Fibroblast of lung (primary cell): ENCODE measurements around the gene PHC2. TPM values are rescaled to one million over a fixed set of nuclear protein-coding genes. Genes with fewer than 3 reads are reported as not detected.

Experiments used
- DNase-seq, 2 donors: peaks; one replicate each; pipeline versions ENCODE4 v3.0.0 to v3.0.0-alpha.2; 2010; ENCODE audit warnings: low read depth in 2 of 2
- H2AFZ ChIP-seq: 2 replicates; pipeline ENCODE4 v1.5.1; 2012; ENCODE audit warnings: low read length, control low read depth, inconsistent platforms
- H3K27ac ChIP-seq: 2 replicates; pipeline ENCODE4 v1.5.1; 2011; ENCODE audit warnings: low read length, control low read depth; ENCODE audit not compliant: insufficient read depth
- H3K27me3 ChIP-seq: 2 replicates; pipeline ENCODE4 v1.5.1; 2011; ENCODE audit warnings: mild to moderate bottlenecking, low read length; ENCODE audit not compliant: control insufficient read depth, insufficient read depth
- H3K36me3 ChIP-seq: 2 replicates; pipeline ENCODE4 v1.5.1; 2011; ENCODE audit warnings: low read length; ENCODE audit not compliant: control insufficient read depth, insufficient read depth
- H3K4me1 ChIP-seq: 2 replicates; pipeline ENCODE4 v1.5.1; 2011; ENCODE audit warnings: low read length; ENCODE audit not compliant: control insufficient read depth, insufficient read depth; ENCODE audit errors: extremely low read depth
- H3K4me2 ChIP-seq: 2 replicates; pipeline ENCODE4 v1.5.1; 2011; ENCODE audit warnings: low read length, control low read depth; ENCODE audit not compliant: insufficient read depth; ENCODE audit errors: extremely low read depth
- H3K4me3 ChIP-seq, 4 experiments: fragments of 200-600 bp in 1 of 4; sonication (generic) in 1 of 4; replicated peaks in 1 of 4; 2 replicates each; pipeline ENCODE4 v1.5.1; 2011 to 2016; ENCODE audit warnings: low read length in 4 of 4, low read depth in 3 of 4, mild to moderate bottlenecking in 3 of 4, control low read depth in 2 of 4, inconsistent platforms in 1 of 4, mixed read lengths in 1 of 4; ENCODE audit not compliant: insufficient read depth in 1 of 4; ENCODE audit errors: control extremely low read depth in 1 of 4
- H3K79me2 ChIP-seq: 2 replicates; pipeline ENCODE4 v1.5.1; 2012; ENCODE audit warnings: mild to moderate bottlenecking, low read length, inconsistent platforms; ENCODE audit not compliant: control insufficient read depth, insufficient read depth
- H3K9ac ChIP-seq: 2 replicates; pipeline ENCODE4 v1.5.1; 2011; ENCODE audit warnings: mild to moderate bottlenecking, low read length, control low read depth; ENCODE audit not compliant: insufficient read depth
- H3K9me3 ChIP-seq: 2 replicates; pipeline ENCODE4 v1.5.1; 2012; ENCODE audit warnings: low read depth, low read length; ENCODE audit not compliant: control insufficient read depth, insufficient read depth
- H4K20me1 ChIP-seq: 2 replicates; pipeline ENCODE4 v1.5.1; 2011; ENCODE audit warnings: low read length; ENCODE audit not compliant: control insufficient read depth, insufficient read depth; ENCODE audit errors: extremely low read depth
- CTCF ChIP-seq, 2 donors: IDR thresholded peaks in 1 of 2; conservative IDR thresholded peaks in 1 of 2; 1 replicate in 1 of 2; 2 replicates in 1 of 2; pipeline ENCODE4 v1.5.1; 2011 to 2012; ENCODE audit warnings: low read length in 2 of 2, control low read depth in 1 of 2, inconsistent platforms in 1 of 2, low read depth in 1 of 2, mild to moderate bottlenecking in 1 of 2
- EZH2 ChIP-seq: IDR thresholded peaks from 2 replicates; pipeline ENCODE4 v1.5.1; 2012; ENCODE audit warnings: low read length, control low read depth, mild to moderate bottlenecking; ENCODE audit errors: missing control alignments
- polyA plus RNA-seq, 2 donors: library from polyadenylated mRNA; depleted of rRNA in 1 of 2; stranded (reverse) in 1 of 2; unstranded in 1 of 2; fragments of >200 nt; gene quantifications; 2 replicates each; pipeline ENCODE4 v1.2.1, GENCODE V29; 2011 to 2012; ENCODE audit warnings: missing spikeins in 1 of 2
- total RNA-seq: library from RNA; depleted of rRNA; stranded (reverse); fragments of >200 nt; gene quantifications from 2 replicates; pipeline ENCODE4 v1.2.1, GENCODE V29; 2014

Gene PHC2
- total and polyA plus RNA-seq, 2 donors (not counting 1 experiment from before 2014, with no cell fraction given), result 62.6 to 75.8 TPM

DNA sequence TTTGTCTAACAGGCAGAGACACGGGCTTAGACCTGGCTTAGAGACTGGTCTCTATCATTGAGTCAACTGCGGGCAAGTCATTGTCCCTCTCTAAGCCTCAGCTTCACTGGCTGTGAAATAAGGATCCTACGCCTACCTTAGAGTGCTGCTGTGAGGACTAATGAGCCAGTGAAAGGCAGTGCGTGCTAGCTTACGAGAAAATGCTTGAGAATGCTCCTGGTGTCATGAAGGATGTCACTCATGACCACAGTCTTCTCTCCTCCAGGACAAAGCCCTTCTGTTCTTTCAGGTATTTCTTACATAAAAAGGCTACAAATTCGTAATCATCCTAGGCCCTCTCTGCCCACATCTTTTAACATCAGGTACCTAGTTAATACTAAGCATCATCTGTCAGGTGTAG is 93.5 kb downstream of the PHC2 start:
- no peak for DNase-seq
- Histone ChIP-seq H3K9ac (no peak overlapping the region), H2AFZ (no peak overlapping the region), H4K20me1 (peaks cover 2% of the 10 kb centered on the region), H3K4me2 (peak overlapping the region; percentile 28), H3K4me1 (peaks cover 73% of the 10 kb centered on the region), H3K9me3 (no peaks in the 10 kb centered on the region), H3K27me3 (no peaks in the 10 kb centered on the region), H3K27ac (peak overlapping the region; percentile 78), H3K36me3 (peaks cover 17% of the 10 kb centered on the region), H3K79me2 (peaks cover 99% of the 10 kb centered on the region), H3K4me3 (no peak overlapping the region)
- TF ChIP-seq EZH2 (no peak), CTCF (conservative IDR thresholded peaks at IDR 0.05 in 1 of 2, IDR thresholded peaks at IDR 0.05 in 1 of 2; ENCODE audit: low read depth in 1 of 2, low read length in 2 of 2) (no peak)

DNA sequence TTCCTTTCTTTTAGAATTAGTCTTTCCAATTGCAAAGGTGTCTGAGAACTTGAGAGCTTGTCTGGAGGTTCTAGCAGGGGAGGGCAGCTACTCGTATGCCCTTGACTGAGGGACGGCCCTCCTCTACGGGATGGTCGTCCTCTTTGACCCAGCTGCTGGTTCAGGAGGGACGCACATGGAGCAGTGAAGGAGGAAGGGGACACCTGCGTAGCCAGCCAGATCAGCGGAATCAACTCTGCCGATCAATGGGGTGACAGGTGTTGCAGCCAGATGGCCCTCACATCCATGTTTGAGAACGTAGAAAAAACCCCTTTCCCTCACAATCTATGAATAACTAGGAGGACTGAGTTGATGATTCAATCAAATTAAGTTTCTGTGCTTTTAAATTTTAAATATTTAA is 94.3 kb downstream of the PHC2 start:
- TF ChIP-seq EZH2 (no peak), CTCF (conservative IDR thresholded peaks at IDR 0.05 in 1 of 2, IDR thresholded peaks at IDR 0.05 in 1 of 2; ENCODE audit: low read depth in 1 of 2, low read length in 2 of 2) (no peak)
- H4K20me1 ChIP-seq, result peaks cover 2% of the 10 kb centered on the region
- peaks cover 75% of the 10 kb centered on the region for H3K4me1 ChIP-seq
- H3K27me3 ChIP-seq, result no peaks in the 10 kb centered on the region
- peak overlapping the region; percentile 18 for H3K27ac ChIP-seq
- H3K79me2 ChIP-seq, result peaks cover 99% of the 10 kb centered on the region
- DNase-seq, result no peak
- H3K9ac ChIP-seq, result no peak overlapping the region
- no peak overlapping the region for H3K4me2 ChIP-seq
- peaks cover 18% of the 10 kb centered on the region for H3K36me3 ChIP-seq
- no peak overlapping the region for H2AFZ ChIP-seq
- H3K4me3 ChIP-seq, result no peak overlapping the region
- H3K9me3 ChIP-seq, result no peaks in the 10 kb centered on the region

DNA sequence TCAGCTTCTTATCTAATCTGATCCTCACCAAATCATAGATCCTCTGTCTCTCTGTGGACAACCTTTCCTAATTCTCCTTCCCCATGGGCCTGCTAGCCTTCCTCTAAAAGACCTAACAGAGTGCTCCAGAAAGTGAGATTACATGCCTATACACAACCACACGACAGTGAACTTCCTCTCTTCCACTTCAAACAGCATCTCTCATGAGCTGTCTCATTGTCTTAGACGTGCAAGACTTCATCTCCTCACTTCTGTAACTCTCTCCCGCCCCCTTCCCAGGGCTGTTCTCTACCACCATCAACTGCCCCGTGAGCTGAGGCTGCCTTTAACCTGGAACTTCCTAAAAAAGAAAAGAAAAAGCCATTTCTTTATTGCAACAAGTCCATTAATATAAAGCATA is 95.9 kb downstream of the PHC2 start:
- Histone ChIP-seq H3K9me3 (no peaks in the 10 kb centered on the region), H3K27me3 (no peaks in the 10 kb centered on the region), H3K4me1 (peaks cover 67% of the 10 kb centered on the region), H3K36me3 (peaks cover 32% of the 10 kb centered on the region), H3K27ac (peak overlapping the region; percentile 88), H3K4me3 (no peak overlapping the region), H4K20me1 (peaks cover 2% of the 10 kb centered on the region), H3K79me2 (peaks cover 99% of the 10 kb centered on the region), H2AFZ (no peak overlapping the region), H3K9ac (no peak overlapping the region), H3K4me2 (peak overlapping the region; percentile 76)
- TF ChIP-seq CTCF (conservative IDR thresholded peaks at IDR 0.05 in 1 of 2, IDR thresholded peaks at IDR 0.05 in 1 of 2; ENCODE audit: low read depth in 1 of 2, low read length in 2 of 2), result no peak
- TF ChIP-seq EZH2, result no peak
- DNase-seq, result no peak
